GM18861 (cell line): ENCODE data around the gene PRKAB2.
"Not testable (repeated sequence)": the region's sequence is repeated elsewhere in the genome, so short reads cannot be mapped to it uniquely, and the experiment has no call there.

Source experiments
- ATAC-seq: cut with Tn5 transposase; IDR thresholded peaks from one replicate; pipeline ENCODE4 v1.9.1; 2021; ENCODE audit not compliant: unreplicated experiment

Gene PRKAB2

GRCh38 chr1:147177611-147178380 lies 5.5 kb upstream of the PRKAB2 start:
- ATAC-seq, result no peak

- no peak for ATAC-seq
These were observed 687 bp downstream of the PRKAB2 start for GRCh38 chr1:147171399-147172167.

GRCh38 chr1:147169840-147170674 lies 2.2 kb downstream of the PRKAB2 start:
- ATAC-seq, result no peak

- no peak for ATAC-seq
These were observed 3.1 kb downstream of the PRKAB2 start for GRCh38 chr1:147169171-147169570.

- no peak for ATAC-seq
These were observed 3.6 kb downstream of the PRKAB2 start for GRCh38 chr1:147168626-147169058.

GRCh38 chr1:147167365-147167764 lies 4.9 kb downstream of the PRKAB2 start:
- ATAC-seq, result no peak

GRCh38 chr1:147163019-147163418 lies 9.3 kb downstream of the PRKAB2 start:
- no peak for ATAC-seq

DNA sequence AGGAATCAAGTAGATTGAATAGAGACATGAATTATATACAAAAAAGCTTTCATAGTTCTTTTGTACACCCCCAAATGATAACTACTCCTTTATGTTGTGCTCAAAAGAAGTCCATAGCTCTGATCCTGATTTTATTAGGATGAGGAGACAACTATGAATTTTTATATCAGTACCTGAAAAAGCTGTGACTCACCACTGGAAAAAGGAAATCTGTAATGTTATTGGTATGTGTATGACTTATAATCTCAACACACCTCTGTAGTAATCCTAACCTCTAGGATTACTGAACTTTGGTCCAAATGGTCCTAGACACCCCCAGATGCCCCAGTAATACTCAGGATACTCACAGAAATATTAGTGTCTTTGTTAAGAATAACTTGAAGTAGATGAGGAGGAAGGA lies 10.2 kb downstream of the PRKAB2 start:
- ATAC-seq, result no peak

GRCh38 chr1:147157116-147157515 lies 15.2 kb downstream of the PRKAB2 start:
- ATAC-seq, result not testable (repeated sequence)

DNA sequence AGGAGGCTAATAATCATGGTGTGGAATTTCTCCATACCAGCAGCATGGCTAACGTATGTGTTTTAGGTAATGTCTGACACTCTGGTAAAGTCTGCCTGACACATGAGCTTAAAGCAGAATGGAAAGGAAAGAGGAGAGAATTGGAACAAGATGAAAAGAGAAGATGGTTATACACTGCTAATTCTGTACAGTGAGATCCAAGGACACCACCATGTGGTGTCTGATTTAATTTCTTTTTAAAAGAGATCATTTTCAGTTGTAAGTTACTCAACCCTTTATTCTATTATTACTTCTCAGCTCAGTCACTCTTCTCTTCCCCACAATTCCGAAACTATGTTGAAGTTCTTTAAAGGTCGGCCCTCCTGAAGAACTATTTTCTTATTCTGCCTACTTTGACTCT lies 15.6 kb downstream of the PRKAB2 start:
- ATAC-seq, result no peak

DNA sequence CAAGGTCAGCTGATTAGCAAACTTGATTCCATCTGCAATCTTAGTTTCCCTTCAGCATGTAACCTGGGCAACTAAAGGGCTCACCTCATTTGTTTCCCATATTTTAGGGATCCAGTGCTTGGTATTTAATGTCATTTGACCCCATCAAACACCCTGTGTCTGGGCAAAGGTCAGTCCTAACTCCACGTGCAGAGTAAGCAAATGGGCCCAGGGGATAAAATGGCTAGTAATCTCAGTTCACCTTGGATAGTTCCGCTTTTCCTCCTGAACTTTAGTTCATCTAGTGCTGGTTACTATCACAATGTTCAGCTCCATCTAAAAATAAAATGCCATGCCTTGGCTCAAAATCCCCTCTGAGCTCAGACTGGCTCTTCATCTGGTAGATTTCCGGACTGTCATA lies 19.5 kb downstream of the PRKAB2 start:
- ATAC-seq, result no peak

DNA sequence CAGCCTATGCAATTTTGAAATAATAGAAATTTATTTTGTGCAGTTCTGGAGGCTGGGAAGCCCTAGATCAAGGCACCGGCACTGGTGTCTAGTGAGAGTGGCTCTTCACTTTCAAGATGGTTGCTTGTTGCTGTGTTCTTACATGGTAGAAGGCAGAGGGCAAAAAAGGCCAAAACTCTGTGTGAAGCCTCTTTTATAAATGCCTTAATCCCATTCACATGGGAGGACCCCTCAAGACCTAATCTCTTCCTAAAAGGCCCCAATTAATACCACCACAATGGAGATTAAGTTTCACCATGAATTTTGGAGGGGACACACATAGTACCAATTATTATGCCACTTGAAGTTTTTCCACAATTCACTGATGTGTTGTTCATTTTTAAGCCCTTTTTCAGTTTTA lies 21.0 kb downstream of the PRKAB2 start:
- ATAC-seq, result no peak

- ATAC-seq, result no peak
These were observed 29.4 kb downstream of the PRKAB2 start for GRCh38 chr1:147142886-147143285.

GRCh38 chr1:147130721-147131120 lies 41.5 kb downstream of the PRKAB2 start:
- not testable (repeated sequence) for ATAC-seq

DNA sequence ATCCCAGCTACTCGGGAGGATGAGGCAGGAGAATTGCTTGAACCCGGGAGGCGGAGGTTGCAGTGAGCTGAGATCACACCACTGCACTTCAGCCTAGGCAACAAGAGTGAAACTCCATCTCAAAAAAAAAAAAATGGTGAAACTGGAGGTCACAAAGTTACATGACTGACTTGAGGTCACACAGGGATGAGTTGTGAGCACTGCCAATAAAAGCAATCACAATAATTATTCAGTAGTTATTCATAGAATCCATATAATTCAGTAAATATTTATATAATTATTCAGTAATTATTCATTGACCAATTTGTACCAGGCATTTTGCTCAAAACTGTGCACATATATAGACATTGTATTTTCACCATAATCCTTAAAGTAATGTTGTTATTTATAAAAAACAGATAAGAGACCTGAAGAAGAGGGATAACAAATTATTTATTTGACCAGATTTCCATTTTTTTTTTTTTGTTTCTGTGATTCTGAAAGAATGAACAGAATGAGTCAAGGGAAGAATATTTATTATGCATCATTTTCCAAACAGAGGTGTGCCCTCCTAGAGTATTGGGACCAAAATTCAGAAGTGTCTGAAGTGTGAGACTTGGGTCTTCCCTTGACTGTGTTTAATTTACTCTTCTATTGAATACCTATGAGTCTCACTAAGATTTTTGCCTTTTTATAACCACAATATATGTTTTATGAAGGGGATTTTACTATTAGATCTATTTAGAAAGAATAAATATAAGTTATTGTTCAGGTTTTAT lies 43.0 kb downstream of the PRKAB2 start:
- ATAC-seq, result no peak

DNA sequence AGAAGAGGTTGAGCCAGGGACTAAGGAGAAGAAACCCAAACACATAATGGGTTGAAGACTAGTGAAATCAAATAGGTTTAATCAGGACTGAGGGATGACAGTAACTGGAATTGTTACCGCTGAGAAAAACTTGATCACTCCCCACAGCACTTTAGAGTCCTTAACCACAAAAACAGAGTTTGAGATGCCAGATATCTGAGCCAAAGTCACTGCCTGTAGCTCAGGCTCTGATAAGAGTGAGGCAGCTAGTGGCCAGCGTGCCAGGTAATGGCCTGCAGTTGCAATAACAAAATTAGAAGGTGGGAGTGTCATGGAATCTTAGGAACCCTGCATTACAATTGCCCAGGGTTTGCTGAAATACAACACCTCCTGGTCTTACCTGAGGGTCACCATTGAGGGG lies 48.0 kb downstream of the PRKAB2 start:
- no peak for ATAC-seq

DNA sequence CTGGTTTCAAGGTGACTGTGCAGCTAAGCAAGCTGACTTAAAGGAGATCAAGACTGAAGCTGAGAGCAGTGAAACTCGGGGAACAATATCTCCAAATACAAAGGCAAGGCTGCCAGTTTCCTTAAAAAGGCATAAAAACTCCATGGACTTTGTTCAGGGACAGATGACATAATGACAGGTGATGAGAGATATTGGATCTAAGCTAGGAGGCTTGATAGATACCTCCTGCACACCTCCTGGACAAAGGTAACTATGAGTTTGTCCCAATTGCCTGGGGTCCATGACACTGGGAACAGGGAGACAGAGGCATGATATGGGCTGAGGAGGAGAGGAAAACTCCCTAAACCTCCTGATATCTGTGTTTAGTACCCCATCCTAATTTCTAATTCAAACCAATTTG lies 55.2 kb downstream of the PRKAB2 start:
- no peak for ATAC-seq

- no peak for ATAC-seq
These were observed 56.8 kb downstream of the PRKAB2 start for GRCh38 chr1:147115496-147115895.

DNA sequence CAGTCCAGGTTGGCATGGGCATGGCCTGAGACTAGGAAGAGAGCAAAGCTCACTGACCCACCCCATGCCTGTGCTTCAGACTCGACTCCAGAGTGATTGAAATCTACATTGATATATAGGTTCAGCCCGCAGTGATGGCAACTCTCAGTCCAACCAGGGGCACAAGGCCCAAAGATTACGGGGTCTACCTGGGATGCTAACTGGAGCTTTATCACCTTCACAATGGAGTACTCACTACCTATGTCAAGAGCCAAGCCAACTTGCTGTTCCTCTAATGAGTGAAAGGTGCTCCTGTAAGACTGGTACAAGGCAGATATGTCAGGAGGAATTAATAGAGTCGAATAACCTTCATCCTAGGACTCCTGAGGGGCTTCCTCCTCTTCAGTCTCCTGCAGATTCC lies 57.2 kb downstream of the PRKAB2 start:
- ATAC-seq, result not testable (repeated sequence)

DNA sequence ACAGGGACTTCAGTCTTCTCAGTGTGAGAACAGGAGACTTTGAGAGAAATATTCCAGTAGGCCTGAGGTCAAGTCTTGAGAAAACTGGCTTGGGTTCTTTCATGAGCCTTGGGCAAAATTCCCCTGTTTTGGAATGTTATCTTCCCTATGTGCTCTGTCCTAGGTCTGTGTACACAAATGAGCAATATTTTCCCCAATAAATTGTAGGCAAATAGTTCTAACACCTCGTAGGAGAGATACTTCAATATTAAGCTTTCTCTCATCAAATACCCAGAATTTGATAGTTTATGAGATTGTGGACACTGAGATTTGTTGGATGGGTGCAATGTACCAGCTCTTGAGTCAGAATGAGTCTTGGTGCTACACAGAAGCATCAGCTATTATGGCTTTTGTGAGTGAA lies 57.9 kb downstream of the PRKAB2 start:
- ATAC-seq, result not testable (repeated sequence)
